ENCODE results near the gene C3orf52.

Gene C3orf52

GRCh38 chr3:112115161-112115739, 29.1 kb downstream of the C3orf52 start:
- Histone ChIP-seq H3K9me2 (replicated peaks; ENCODE audit: insufficient read depth, low read length) (no peaks in the 10 kb centered on the region), H3K4me3 (ENCODE audit: insufficient read depth, low read length, poor library complexity, severe bottlenecking) (peak overlapping the region; percentile 28), H2AFZ (ENCODE audit: low read depth, low read length, severe bottlenecking) (no peak overlapping the region), H4K20me1 (ENCODE audit: low read depth, low read length) (no peaks in the 10 kb centered on the region), H3K79me2 (ENCODE audit: insufficient read depth, low read length) (no peaks in the 10 kb centered on the region), H3K27ac (ENCODE audit: low read depth, low read length) (peak overlapping the region; percentile 99), H3K9me3 (ENCODE audit: insufficient read depth, low read length) (no peaks in the 10 kb centered on the region), H3F3A (ENCODE audit: insufficient read depth) (peaks cover 71% of the 10 kb centered on the region), H3K27me3 (ENCODE audit: low read length) (no peaks in the 10 kb centered on the region), H3K9ac (ENCODE audit: low read length) (peak overlapping the region; percentile 68), H3K4me2 (ENCODE audit: low read depth, low read length, poor library complexity, severe bottlenecking) (peak overlapping the region; percentile 85), H3K36me3 (ENCODE audit: low read length) (no peaks in the 10 kb centered on the region)
- TF ChIP-seq EZH2phosphoT487 (conservative IDR thresholded peaks at IDR 0.05; ENCODE audit: low read length) (no peak), CTCF (IDR thresholded peaks at IDR 0.05; ENCODE audit: insufficient read depth, low read length, poor library complexity, severe bottlenecking) (no peak)

DNA sequence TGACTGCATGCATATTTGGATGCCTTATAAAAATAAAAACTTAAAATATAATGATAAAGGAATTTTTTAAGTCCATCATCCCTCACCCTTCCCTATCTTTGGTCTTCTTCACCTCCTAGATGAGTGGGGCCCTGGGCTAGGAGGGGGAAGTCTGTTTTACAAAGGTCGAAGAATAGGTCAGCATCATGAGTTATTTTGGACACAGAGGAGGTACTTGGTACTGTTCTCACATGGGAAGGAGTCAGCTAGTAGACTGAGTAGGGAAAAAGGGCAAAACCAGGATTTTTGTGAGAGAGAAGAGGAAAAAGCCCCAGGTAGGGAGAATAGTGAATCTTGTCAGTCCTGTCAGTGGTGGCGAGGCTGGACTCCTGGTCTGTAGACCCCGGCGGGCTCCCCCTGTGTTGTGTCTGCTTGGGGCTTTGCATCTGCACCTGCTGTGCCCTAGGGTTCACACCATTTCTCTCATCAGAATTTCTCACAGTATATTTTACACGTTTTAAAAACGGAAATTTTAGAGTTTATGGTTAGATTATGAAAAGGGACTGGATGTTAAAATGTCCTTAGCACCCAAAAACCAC, 29.7 kb downstream of the C3orf52 start:
- H3K27me3 ChIP-seq (ENCODE audit: low read length): no peaks in the 10 kb centered on the region
- H3K9me3 ChIP-seq (ENCODE audit: insufficient read depth, low read length): no peaks in the 10 kb centered on the region
- H2AFZ ChIP-seq (ENCODE audit: low read depth, low read length, severe bottlenecking): no peak overlapping the region
- TF ChIP-seq CTCF (IDR thresholded peaks at IDR 0.05; ENCODE audit: insufficient read depth, low read length, poor library complexity, severe bottlenecking) (peak; percentile 16), EZH2phosphoT487 (conservative IDR thresholded peaks at IDR 0.05; ENCODE audit: low read length) (no peak)
- peak overlapping the region; percentile 34 for H3K4me3 ChIP-seq (ENCODE audit: insufficient read depth, low read length, poor library complexity, severe bottlenecking)
- peak overlapping the region; percentile 99 for H3K27ac ChIP-seq (ENCODE audit: low read depth, low read length)
- H3K4me2 ChIP-seq (ENCODE audit: low read depth, low read length, poor library complexity, severe bottlenecking): peak overlapping the region; percentile 85
- H3F3A ChIP-seq (ENCODE audit: insufficient read depth): peaks cover 76% of the 10 kb centered on the region
- H4K20me1 ChIP-seq (ENCODE audit: low read depth, low read length): no peaks in the 10 kb centered on the region
- H3K9ac ChIP-seq (ENCODE audit: low read length): peak overlapping the region; percentile 68
- no peaks in the 10 kb centered on the region for H3K36me3 ChIP-seq (ENCODE audit: low read length)
- H3K9me2 ChIP-seq (replicated peaks; ENCODE audit: insufficient read depth, low read length): no peaks in the 10 kb centered on the region
- no peaks in the 10 kb centered on the region for H3K79me2 ChIP-seq (ENCODE audit: insufficient read depth, low read length)

DNA sequence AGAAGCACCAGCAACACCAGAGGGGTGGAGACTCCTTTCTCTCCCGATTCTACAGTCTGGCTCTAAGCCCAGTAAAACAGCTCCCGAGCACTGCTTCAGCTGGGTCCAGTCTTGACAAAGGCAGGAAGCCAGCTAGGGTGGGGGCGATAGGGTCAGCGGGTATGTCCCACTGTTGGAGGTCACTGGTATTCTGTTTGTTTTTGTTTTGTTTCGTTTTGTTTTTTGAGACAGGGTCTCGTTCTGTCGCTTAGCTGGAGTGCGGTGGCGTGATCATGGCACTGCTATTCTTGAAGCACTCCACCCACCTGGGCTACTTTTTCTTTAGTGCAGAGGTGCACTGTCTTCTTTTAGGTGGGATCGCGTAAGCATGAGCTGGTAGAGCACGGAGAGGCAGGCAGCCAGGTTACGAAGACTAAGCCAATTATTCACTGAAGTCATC, 30.6 kb downstream of the C3orf52 start:
- Histone ChIP-seq H2AFZ (ENCODE audit: low read depth, low read length, severe bottlenecking) (no peak overlapping the region), H3K9me3 (ENCODE audit: insufficient read depth, low read length) (no peaks in the 10 kb centered on the region), H3F3A (ENCODE audit: insufficient read depth) (peaks cover 84% of the 10 kb centered on the region), H3K27ac (ENCODE audit: low read depth, low read length) (peak overlapping the region; percentile 99), H3K36me3 (ENCODE audit: low read length) (no peaks in the 10 kb centered on the region), H3K4me3 (ENCODE audit: insufficient read depth, low read length, poor library complexity, severe bottlenecking) (peak overlapping the region; percentile 41), H3K9me2 (replicated peaks; ENCODE audit: insufficient read depth, low read length) (no peaks in the 10 kb centered on the region), H3K27me3 (ENCODE audit: low read length) (no peaks in the 10 kb centered on the region), H3K9ac (ENCODE audit: low read length) (peak overlapping the region; percentile 68), H4K20me1 (ENCODE audit: low read depth, low read length) (no peaks in the 10 kb centered on the region), H3K79me2 (ENCODE audit: insufficient read depth, low read length) (no peaks in the 10 kb centered on the region), H3K4me2 (ENCODE audit: low read depth, low read length, poor library complexity, severe bottlenecking) (peak overlapping the region; percentile 85)
- no peak for TF ChIP-seq CTCF (IDR thresholded peaks at IDR 0.05; ENCODE audit: insufficient read depth, low read length, poor library complexity, severe bottlenecking)
- no peak for TF ChIP-seq EZH2phosphoT487 (conservative IDR thresholded peaks at IDR 0.05; ENCODE audit: low read length)
